ENCODE measurements around the gene KCNF1.

DNA sequence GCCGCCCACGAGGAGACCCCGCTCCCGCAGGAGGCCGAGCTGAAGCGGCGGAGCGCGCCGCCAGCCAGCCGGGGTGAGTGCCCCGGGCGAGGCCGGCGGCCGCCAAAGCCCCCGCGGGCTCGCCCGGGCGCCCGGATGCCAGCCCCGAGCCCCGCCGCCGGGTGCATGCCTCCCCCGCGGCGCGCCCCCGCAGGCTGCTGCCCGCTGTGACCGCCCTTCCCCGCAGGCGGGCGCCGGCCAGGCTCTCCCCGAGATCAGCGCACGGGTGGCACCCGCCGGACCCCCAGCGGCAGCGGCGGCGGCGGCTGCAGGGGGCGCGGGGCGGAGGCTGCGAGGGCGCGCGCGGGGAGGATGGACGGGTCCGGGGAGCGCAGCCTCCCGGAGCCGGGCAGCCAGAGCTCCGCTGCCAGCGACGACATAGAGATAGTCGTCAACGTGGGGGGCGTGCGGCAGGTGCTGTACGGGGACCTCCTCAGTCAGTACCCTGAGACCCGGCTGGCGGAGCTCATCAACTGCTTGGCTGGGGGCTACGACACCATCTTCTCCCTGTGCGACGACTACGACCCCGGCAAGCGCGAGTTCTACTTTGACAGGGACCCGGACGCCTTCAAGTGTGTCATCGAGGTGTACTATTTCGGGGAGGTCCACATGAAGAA is 470 bp downstream of the KCNF1 start:
- TF ChIP-seq POLR2A (IDR thresholded peaks at IDR 0.05; ENCODE audit: low read depth) (no peak), POLR2AphosphoS5 (IDR thresholded peaks at IDR 0.05) (no peak)
